Muscle of leg (tissue), 11 donors: ENCODE measurements around the gene PACSIN2. TPM values are rescaled to one million over a fixed set of nuclear protein-coding genes. Genes with fewer than 3 reads are reported as not detected.

Source experiments
- DNase-seq: peaks from one replicate; pipeline ENCODE4 v3.0.0; 2013
- H3K27ac ChIP-seq: one replicate; pipeline ENCODE4 v1.5.1; 2013; ENCODE audit warnings: mild to moderate bottlenecking, low read length, control low read depth
- H3K27me3 ChIP-seq: one replicate; pipeline ENCODE4 v1.6.1; 2013; ENCODE audit warnings: low read length; ENCODE audit not compliant: control insufficient read depth, insufficient read depth
- H3K36me3 ChIP-seq: one replicate; pipeline ENCODE4 v1.6.1; 2013; ENCODE audit warnings: low read length; ENCODE audit not compliant: control insufficient read depth, insufficient read depth
- H3K4me1 ChIP-seq: one replicate; pipeline ENCODE4 v1.6.1; 2013; ENCODE audit warnings: low read length; ENCODE audit not compliant: control insufficient read depth, insufficient read depth
- H3K4me3 ChIP-seq: one replicate; pipeline ENCODE4 v1.5.1; 2013; ENCODE audit warnings: low read length, control low read depth
- H3K9me3 ChIP-seq: replicated peaks from 2 replicates; pipeline ENCODE4 v1.6.1; 2013; ENCODE audit warnings: low read depth, low read length; ENCODE audit not compliant: control insufficient read depth
- WGBS: methylation state at CpG from one replicate; pipeline ENCODE4 v1.1.5; 2013; ENCODE audit warnings: missing lambda C conversion rate; ENCODE audit not compliant: insufficient coverage; 5-methylcytosine and 5-hydroxymethylcytosine counted together
- polyA plus RNA-seq, 8 donors: library from polyadenylated mRNA; unstranded; fragments of 120-200 nt; gene quantifications; one replicate each; pipeline versions ENCODE4 v1.2.1 to v1.2.3, GENCODE V29; 2013; ENCODE audit warnings: inconsistent platforms in 1 of 8, low replicate concordance in 1 of 8; ENCODE audit not compliant: insufficient read length in 8 of 8, insufficient read depth in 1 of 8
- total RNA-seq: library from RNA; stranded (reverse); fragments of 120-200 nt; gene quantifications from one replicate; pipeline ENCODE4 v1.2.4, GENCODE V29; 2013

Gene PACSIN2
- total and polyA plus RNA-seq, 9 donors = 23.1 to 38.6 (median 30.5) TPM

DNA sequence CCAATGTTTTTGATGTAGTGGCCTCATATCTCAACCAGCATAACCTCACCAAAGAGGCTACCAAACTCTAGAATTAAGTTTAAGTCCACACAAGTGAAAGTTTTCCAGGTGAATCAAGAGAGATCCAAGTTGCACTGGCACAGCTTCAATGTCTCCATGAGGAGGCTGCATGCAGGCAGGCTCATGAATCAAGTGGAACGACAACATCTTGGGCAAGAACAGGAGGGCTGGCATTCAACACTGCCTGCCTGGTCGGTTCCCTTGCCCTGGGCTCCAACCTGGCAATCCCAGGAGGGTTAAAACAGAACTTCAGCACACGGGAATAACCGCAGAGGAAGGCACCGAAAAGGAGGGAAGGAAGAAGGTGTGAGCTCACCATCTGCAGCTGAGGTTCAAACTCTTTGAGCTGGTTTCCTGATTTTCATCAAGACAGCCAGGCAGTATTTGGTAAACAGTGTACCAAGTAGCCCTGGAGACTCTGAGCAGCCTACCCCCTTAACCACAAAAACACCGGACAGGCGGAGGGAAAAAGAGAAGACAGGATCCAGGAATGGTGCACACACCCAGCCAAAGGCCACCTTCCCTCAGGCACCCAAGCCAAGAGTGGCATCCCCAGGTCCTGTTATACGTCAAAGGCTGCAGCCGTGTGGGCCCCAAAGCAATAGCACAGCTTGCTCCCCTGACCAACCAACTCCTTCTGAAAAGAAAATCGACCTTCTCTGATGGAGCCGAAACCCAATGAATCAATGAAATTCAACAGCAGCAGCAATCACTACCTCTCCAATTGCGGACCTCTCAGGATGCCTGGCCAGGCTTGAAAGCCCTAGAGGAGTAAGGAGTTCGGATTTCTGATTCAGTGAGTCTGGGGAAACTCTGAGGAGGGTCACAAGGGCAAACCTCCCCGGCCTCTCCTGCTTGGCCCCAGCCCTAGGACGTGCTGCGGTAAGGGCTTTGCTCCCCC lies 1.3 kb downstream of the PACSIN2 start:
- Histone ChIP-seq H3K4me1 (peaks cover 15% of the 10 kb centered on the region), H3K27me3 (no peaks in the 10 kb centered on the region), H3K9me3 (no peaks in the 10 kb centered on the region), H3K4me3 (peak overlapping the region; percentile 55), H3K36me3 (no peaks in the 10 kb centered on the region), H3K27ac (peak overlapping the region; percentile 47)
- WGBS = 18% methylated on average over 7 of the region's 16 CpGs
- DNase-seq = no peak

DNA sequence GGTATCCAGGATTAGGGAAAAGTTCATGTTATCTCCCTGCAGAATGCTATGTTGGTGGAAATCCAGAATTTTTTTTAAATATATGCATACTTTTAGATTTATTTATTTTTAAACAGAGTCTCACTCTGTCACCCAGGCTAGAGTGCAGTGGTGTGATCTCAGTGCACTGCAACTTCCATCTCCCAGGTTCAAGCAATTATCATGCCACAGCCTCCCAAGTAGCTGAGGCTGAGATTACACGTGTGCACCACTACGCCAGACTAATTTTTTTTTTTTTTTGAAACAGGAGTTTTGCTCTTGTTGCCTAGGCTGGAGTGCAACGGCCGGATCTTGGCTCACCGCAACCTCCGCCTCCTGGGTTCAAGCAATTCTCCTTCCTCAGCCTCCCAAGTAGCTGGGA lies 2.6 kb downstream of the PACSIN2 start:
- Histone ChIP-seq H3K27ac (no peak overlapping the region), H3K9me3 (no peaks in the 10 kb centered on the region), H3K4me3 (no peak overlapping the region), H3K4me1 (peaks cover 22% of the 10 kb centered on the region), H3K27me3 (no peaks in the 10 kb centered on the region), H3K36me3 (no peaks in the 10 kb centered on the region)
- WGBS = no CpG with 5 or more reads among the region's 6 CpGs
- no peak for DNase-seq

DNA sequence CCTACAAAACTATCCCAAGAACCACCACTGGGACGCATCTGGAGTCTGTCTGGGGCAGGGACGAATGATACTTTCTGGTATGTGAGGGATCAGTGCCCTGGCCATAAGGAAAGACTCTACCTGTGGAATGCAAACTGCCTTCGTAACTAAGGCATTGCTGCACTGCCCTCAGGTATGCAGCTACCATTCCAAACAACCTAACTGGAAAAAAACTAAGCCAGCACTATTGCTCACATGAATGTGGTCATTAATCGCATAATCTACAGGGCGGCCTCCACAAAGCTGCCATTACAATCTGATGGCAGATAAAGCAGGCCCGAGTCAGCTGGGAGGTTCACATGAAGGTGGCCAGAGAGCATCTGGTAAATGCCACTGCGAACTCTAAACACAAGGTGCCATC lies 3.9 kb downstream of the PACSIN2 start:
- H3K9me3 ChIP-seq = no peaks in the 10 kb centered on the region
- H3K4me1 ChIP-seq = peaks cover 22% of the 10 kb centered on the region
- H3K27me3 ChIP-seq = no peaks in the 10 kb centered on the region
- DNase-seq = no peak
- H3K4me3 ChIP-seq = no peak overlapping the region
- no peak overlapping the region for H3K27ac ChIP-seq
- no peaks in the 10 kb centered on the region for H3K36me3 ChIP-seq
- 84% methylated on average over 5 of the region's 7 CpGs for WGBS

DNA sequence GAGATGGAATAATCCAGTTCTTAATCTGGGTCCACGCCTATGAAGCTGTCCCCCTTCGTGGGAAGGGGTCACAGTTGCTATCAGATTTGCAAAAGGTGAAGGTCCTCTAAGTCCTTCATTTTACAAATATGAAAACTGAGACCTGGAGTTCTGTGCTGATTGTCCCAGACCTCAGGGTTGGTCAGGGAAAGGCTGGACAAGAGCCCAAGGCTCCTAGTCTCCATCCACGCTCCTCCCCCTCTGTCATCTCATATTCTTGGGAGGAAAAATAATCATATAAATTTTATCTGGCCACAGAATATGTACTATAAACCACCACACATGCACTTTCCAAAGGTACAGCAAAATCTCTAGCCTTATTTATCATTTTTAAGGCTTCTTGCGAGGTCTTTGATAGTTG lies 5.5 kb downstream of the PACSIN2 start:
- Histone ChIP-seq H3K27ac (no peak overlapping the region), H3K9me3 (no peaks in the 10 kb centered on the region), H3K36me3 (no peaks in the 10 kb centered on the region), H3K4me1 (peaks cover 21% of the 10 kb centered on the region), H3K27me3 (no peaks in the 10 kb centered on the region), H3K4me3 (no peak overlapping the region)
- DNase-seq = no peak
- WGBS = no CpG with 5 or more reads among the region's 4 CpGs

DNA sequence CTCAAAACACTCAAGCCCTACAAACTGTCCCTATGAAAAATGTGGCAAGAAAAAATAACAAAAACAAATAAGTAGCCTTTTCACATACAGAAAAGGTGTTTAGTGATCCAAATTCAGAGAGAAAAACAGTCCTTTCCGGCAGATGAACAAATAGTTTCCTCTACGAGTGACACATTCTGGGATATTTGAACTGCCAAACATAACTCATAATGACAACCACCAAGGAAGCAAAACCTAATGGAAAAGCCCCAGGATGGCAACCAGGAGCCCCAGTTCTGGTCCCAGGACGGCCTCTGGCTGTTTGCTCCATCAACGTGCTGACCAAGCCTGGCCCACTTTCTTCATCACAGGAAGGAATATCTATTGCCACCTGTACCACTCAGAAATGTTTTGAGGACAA lies 6.0 kb downstream of the PACSIN2 start:
- DNase-seq = no peak
- H3K27ac ChIP-seq = no peak overlapping the region
- no peaks in the 10 kb centered on the region for H3K36me3 ChIP-seq
- no peak overlapping the region for H3K4me3 ChIP-seq
- WGBS = 77% methylated on average over 2 of the region's 4 CpGs
- no peaks in the 10 kb centered on the region for H3K27me3 ChIP-seq
- H3K4me1 ChIP-seq = peaks cover 19% of the 10 kb centered on the region
- H3K9me3 ChIP-seq = no peaks in the 10 kb centered on the region

DNA sequence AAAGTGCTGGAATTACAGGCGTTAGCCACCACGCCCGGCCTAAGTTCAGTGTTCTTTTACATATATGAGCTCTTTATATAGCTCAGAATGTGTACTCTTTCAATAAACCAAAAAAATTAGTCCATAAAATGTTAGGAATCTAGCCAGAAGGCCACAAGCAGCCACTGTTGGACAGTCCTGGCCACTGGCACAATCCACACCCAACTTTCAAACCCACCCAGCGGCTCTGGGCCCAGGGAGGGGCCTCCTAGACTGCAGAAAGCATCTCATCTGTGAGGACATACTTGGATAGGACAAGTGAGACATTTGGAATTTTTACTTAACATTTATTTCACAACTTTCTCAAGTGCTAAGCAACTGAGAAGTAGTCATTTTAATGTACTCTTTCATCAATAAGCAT lies 6.4 kb downstream of the PACSIN2 start:
- Histone ChIP-seq H3K36me3 (no peaks in the 10 kb centered on the region), H3K27ac (no peak overlapping the region), H3K9me3 (no peaks in the 10 kb centered on the region), H3K27me3 (no peaks in the 10 kb centered on the region), H3K4me1 (peaks cover 15% of the 10 kb centered on the region), H3K4me3 (no peak overlapping the region)
- peak; percentile 32 for DNase-seq
- WGBS = no CpG with 5 or more reads among the region's 4 CpGs

DNA sequence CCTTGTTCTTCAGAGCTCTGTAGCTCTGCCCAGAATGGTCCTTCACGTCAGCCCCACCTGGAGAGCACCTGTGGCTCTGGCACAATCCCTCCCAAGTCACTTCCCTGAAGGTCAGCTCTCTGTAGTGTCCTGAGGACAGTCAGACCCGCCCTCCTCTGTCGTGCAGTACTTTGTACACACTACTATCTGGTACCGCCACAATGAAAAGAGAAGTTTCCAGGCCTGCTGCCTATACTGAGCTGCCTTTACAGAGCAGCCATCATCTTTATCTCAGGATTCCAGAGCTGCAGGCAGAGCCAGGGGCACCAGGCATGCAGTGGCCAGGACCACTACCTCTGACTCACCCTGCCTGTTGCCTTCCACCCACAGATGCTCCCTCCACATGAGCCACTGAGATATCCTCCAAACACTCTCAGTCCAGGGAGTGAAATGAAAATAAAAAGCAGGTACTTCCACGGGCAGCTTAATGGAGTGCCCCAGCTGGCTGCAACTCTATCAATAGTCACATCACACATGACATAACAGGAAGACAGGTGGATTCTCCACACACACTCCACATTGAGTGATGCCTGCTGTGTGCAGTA lies 7.3 kb downstream of the PACSIN2 start:
- peaks cover 12% of the 10 kb centered on the region for H3K4me1 ChIP-seq
- H3K27ac ChIP-seq = no peak overlapping the region
- no peaks in the 10 kb centered on the region for H3K36me3 ChIP-seq
- H3K4me3 ChIP-seq = no peak overlapping the region
- no peaks in the 10 kb centered on the region for H3K27me3 ChIP-seq
- no peaks in the 10 kb centered on the region for H3K9me3 ChIP-seq
- 81% methylated on average over 4 of the region's 5 CpGs for WGBS
- DNase-seq = no peak

DNA sequence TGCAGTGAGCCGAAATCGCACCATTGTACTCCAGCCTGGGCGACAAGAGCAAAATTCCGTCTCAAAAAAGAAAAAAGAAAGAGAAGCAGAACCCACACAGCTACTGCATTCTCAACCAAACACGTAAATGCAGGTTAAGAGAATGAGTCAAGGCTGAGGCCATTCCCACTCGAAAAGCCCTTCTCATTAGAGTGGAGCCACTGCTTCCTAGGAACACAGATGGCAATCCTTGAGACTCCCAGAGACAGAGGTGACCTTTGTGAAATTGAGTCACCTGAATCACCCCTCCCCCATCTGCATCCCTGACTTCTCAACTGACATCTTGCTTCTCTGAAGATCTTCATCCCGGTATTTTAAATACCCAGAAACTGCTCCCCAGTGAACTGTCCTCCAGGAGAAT lies 8.2 kb downstream of the PACSIN2 start:
- Histone ChIP-seq H3K9me3 (no peaks in the 10 kb centered on the region), H3K4me1 (peaks cover 16% of the 10 kb centered on the region), H3K27ac (no peak overlapping the region), H3K36me3 (no peaks in the 10 kb centered on the region), H3K4me3 (no peak overlapping the region), H3K27me3 (no peaks in the 10 kb centered on the region)
- WGBS = 86% methylated on average over 2 of the region's 7 CpGs
- DNase-seq = no peak

DNA sequence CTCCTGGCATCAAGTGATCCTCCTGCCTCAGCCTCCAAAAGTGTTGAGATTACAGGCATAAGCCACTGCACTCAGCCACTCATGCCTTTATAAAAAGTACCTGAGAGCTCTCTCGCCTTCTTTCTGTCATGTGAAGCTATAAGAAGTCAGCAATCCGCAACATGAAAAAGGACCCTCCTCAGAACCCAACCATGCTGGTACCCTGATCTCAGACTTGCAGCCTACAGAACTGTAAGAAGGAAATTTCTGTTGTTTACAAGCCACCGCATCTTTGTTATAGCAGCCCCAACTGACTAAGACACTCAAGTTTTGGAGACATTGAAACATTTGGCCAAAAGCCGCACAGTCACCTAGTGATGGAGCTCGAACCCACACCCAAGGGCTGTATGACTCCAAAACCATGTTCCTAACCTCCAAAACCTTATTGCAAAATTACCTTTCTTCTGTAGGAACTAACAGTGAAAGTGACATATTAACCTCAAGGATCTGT lies 8.9 kb downstream of the PACSIN2 start:
- H3K27ac ChIP-seq = no peak overlapping the region
- WGBS = 92% methylated on average over 2 of the region's 5 CpGs
- no peaks in the 10 kb centered on the region for H3K9me3 ChIP-seq
- H3K4me1 ChIP-seq = peaks cover 23% of the 10 kb centered on the region
- H3K36me3 ChIP-seq = no peaks in the 10 kb centered on the region
- DNase-seq = no peak
- H3K4me3 ChIP-seq = no peak overlapping the region
- H3K27me3 ChIP-seq = no peaks in the 10 kb centered on the region

DNA sequence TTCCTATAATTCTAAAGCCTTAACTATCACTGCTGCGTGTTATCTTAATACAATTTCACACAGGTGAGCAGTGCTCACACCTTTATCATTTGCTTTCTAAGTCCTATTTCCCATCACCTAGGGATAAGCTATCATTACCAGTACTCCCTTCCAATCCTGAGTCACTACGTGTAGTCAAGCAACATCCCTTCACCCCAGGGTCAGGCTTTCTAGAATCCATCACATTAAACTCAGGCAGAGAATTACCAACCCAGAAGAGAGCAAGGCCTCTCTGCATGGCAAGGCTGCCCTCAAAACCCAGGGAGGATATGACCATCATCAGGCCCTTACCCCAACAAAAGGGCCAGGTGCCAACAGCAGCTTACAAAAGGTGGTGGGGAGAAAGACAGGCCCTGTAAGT lies 9.8 kb downstream of the PACSIN2 start:
- Histone ChIP-seq H3K4me3 (no peak overlapping the region), H3K36me3 (no peaks in the 10 kb centered on the region), H3K27me3 (no peaks in the 10 kb centered on the region), H3K27ac (no peak overlapping the region), H3K9me3 (no peaks in the 10 kb centered on the region), H3K4me1 (peaks cover 27% of the 10 kb centered on the region)
- WGBS = 80% methylated on average over 1 of the region's 2 CpGs
- DNase-seq = no peak
